Loucy (cell line): ENCODE data around the gene CPD.

ENCODE experiments used
- CTCF ChIP-seq: fragments of 200-600 bp; sonication (generic); conservative IDR thresholded peaks from 2 replicates; pipeline ENCODE4 v1.5.1; 2014; ENCODE audit warnings: mild to moderate bottlenecking, antibody characterized with exemption, low read length
- EZH2phosphoT487 ChIP-seq: fragments of 200-600 bp; IDR thresholded peaks from 2 replicates; pipeline ENCODE4 v1.6.1; 2018; ENCODE audit warnings: antibody characterized with exemption, mild to moderate bottlenecking, moderate library complexity, borderline replicate concordance

GRCh38 chr17:30349252-30349651 lies 29.5 kb upstream of the CPD start:
- no peak for TF ChIP-seq CTCF
- TF ChIP-seq EZH2phosphoT487: no peak
